NCI-H1694 treated with DMSO at 0.1 percent for 48 hours (cell line): ENCODE measurements around the gene WHRN.

Experiments
- DNase-seq: peaks from one replicate; lab custom pipeline; 2025; lab: John Stamatoyannopoulos, UW

Gene WHRN

GRCh38 chr9:114364134-114365041 lies 140.9 kb downstream of the WHRN start:
- no peak for DNase-seq

GRCh38 chr9:114363424-114363823 lies 141.8 kb downstream of the WHRN start:
- DNase-seq, result no peak

GRCh38 chr9:114362394-114362793 lies 142.9 kb downstream of the WHRN start:
- no peak for DNase-seq

GRCh38 chr9:114361542-114361941 lies 143.7 kb downstream of the WHRN start:
- DNase-seq, result no peak

GRCh38 chr9:114359801-114360200 lies 145.5 kb downstream of the WHRN start:
- DNase-seq, result no peak

GRCh38 chr9:114357911-114358328 lies 147.4 kb downstream of the WHRN start:
- DNase-seq, result no peak

GRCh38 chr9:114357360-114357759 lies 147.9 kb downstream of the WHRN start:
- DNase-seq, result no peak

GRCh38 chr9:114356792-114357191 lies 148.5 kb downstream of the WHRN start:
- no peak for DNase-seq

GRCh38 chr9:114355821-114356220 lies 149.5 kb downstream of the WHRN start:
- DNase-seq, result no peak
